ENCODE results near the gene EML2.

Gene EML2

GRCh38 chr19:45613926-45614725, 25.1 kb downstream of the EML2 start:
- no peak for DNase-seq

- DNase-seq, result no peak
Measured at GRCh38 chr19:45608948-45609347, 30.2 kb downstream of the EML2 start.

- peak; percentile 84 for DNase-seq
Measured at GRCh38 chr19:45607071-45608029, 31.8 kb downstream of the EML2 start.

GRCh38 chr19:45601524-45602374, 37.4 kb downstream of the EML2 start, which contains the start of gene GPR4:
GPR4 (minus strand) TSS chr19:45602212; CDS start chr19:45591866, 10,346 bp downstream.
- DNase-seq, result no peak

GRCh38 chr19:45601115-45601514, 38.1 kb downstream of the EML2 start:
- DNase-seq, result no peak

- no peak for DNase-seq
Measured at GRCh38 chr19:45600340-45600885, 38.8 kb downstream of the EML2 start.

- DNase-seq, result no peak
Measured at GRCh38 chr19:45599286-45599685, 39.9 kb downstream of the EML2 start.

GRCh38 chr19:45598267-45599001, 40.8 kb downstream of the EML2 start:
- DNase-seq, result no peak

GRCh38 chr19:45597425-45598111, 41.6 kb downstream of the EML2 start:
- no peak for DNase-seq

- no peak for DNase-seq
Measured at GRCh38 chr19:45595814-45596213, 43.4 kb downstream of the EML2 start.

GRCh38 chr19:45593520-45593919, 45.7 kb downstream of the EML2 start:
- no peak for DNase-seq

GRCh38 chr19:45592366-45592765, 46.8 kb downstream of the EML2 start:
- no peak for DNase-seq

GRCh38 chr19:45591638-45592005, 47.6 kb downstream of the EML2 start:
- no peak for DNase-seq

GRCh38 chr19:45591004-45591637, 48.1 kb downstream of the EML2 start:
- DNase-seq, result no peak

- no peak for DNase-seq
Measured at GRCh38 chr19:45590300-45591003, 48.7 kb downstream of the EML2 start.

- DNase-seq, result no peak
Measured at GRCh38 chr19:45589768-45590167, 49.4 kb downstream of the EML2 start.

- no peak for DNase-seq
Measured at GRCh38 chr19:45587873-45588272, 51.3 kb downstream of the EML2 start.

GRCh38 chr19:45585158-45585577, 54.0 kb downstream of the EML2 start:
- no peak for DNase-seq

GRCh38 chr19:45584332-45585157, 54.7 kb downstream of the EML2 start, which contains the start of gene OPA3:
OPA3 (minus strand) TSS chr19:45584802; CDS start chr19:45584764, 38 bp downstream.
- peak; percentile 99 for DNase-seq
